Stimulated activated effector memory CD8-positive, alpha-beta T cell treated with anti-CD3 and anti-CD28 coated beads, Interleukin-12 subunit alpha, Interleukin-12 subunit beta, amount 100 ng/mL, for 72 hours (primary cell): ENCODE data around the gene FAM107A.
A peak's percentile ranks its signal among the peaks of the same experiment; 100 is the strongest.

Experiments
- ATAC-seq: fragments of 150-1000 bp; cut with Tn5 transposase; 2 replicates; pipeline ENCODE4 v1.10.0; 2021
- DNase-seq, 2 donors: peaks; one replicate each; pipeline ENCODE4 v3.0.0; 2021 to 2022; ENCODE audit warnings: low spot score in 2 of 2
- H3K27ac Mint-ChIP-seq: one replicate; pipeline ENCODE4 v1.8.0; 2022; ENCODE audit warnings: mild to moderate bottlenecking, mixed read lengths
- H3K36me3 Mint-ChIP-seq: one replicate; pipeline ENCODE4 v1.8.0; 2022; ENCODE audit warnings: mild to moderate bottlenecking, mixed read lengths
- H3K4me1 Mint-ChIP-seq: one replicate; pipeline ENCODE4 v1.8.0; 2022; ENCODE audit warnings: mixed read lengths
- H3K4me3 Mint-ChIP-seq: one replicate; pipeline ENCODE4 v1.8.0; 2022; ENCODE audit warnings: mild to moderate bottlenecking, mixed read lengths
- H3K9me3 Mint-ChIP-seq: one replicate; pipeline ENCODE4 v1.8.0; 2022; ENCODE audit warnings: mixed read lengths

The FAM107A gene

DNA sequence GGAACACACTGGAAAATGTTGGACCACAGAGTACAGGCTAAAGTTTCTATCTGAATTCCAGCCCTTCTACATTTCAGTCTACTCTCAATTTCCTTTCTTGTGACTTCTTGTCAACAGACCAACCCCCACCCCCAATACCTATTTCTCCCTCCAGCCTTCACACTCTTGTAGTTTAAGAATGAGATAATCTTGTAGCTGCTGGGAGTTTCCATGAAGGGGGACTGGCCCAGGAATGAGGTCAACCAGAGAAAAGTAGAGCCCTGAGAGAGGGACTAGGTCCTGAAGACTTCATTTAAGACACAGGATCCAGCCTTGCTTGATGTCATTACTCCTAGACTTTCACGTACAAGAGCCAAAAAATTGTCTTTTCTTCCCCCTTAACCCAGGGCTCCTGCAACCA is 29.5 kb upstream of the FAM107A start:
- ATAC-seq: no peak
- Mint-ChIP-seq H3K9me3 (no peaks in the 10 kb centered on the region), H3K4me1 (peaks cover 9% of the 10 kb centered on the region), H3K4me3 (no peak overlapping the region), H3K36me3 (no peaks in the 10 kb centered on the region), H3K27ac (no peak overlapping the region)
- no peak for DNase-seq

DNA sequence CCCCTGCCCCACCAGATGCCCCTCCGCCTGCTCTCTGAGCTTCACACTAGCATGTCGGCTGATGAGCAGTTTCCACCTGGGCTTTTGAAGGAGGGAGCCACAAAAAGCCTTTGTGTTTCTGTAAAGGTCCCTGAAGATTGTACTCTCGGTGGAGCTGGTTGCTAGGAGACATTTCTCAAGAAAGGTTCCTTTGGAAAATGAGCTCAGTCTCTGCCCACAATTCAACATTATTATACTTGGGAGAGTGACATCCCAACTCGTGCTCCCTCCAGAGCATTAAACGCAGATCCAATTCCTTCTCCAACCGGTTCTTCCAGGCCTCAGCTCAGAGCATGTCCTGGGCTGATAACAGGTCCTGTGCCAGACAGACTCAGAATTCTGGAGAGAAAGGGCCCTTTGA is 26.8 kb upstream of the FAM107A start:
- no peaks in the 10 kb centered on the region for H3K9me3 Mint-ChIP-seq
- no peaks in the 10 kb centered on the region for H3K36me3 Mint-ChIP-seq
- ATAC-seq (no peak), DNase-seq (no peak)
- H3K4me3 Mint-ChIP-seq: no peak overlapping the region
- no peak overlapping the region for H3K27ac Mint-ChIP-seq
- H3K4me1 Mint-ChIP-seq: peaks cover 9% of the 10 kb centered on the region

DNA sequence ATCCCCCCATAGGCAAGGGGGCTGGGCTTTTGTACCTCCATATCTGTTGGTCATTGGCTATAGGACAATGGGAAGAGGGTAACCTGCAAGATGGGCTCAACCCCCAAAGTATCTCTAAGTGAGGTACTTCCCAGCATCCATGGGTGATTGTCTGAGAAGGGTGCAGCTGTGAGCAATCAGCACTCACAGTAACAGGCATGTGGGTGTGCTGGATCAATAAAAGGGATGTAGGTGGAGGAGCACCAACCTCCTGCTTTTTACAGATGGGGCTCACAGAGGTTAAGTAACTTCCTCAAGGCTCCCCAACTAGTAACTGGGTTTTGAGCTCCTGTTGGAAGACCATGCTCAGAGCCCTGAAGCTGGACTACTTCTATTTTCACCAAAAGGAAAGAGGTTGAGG is 26.4 kb upstream of the FAM107A start:
- H3K36me3 Mint-ChIP-seq: no peaks in the 10 kb centered on the region
- H3K4me1 Mint-ChIP-seq: peaks cover 9% of the 10 kb centered on the region
- no peaks in the 10 kb centered on the region for H3K9me3 Mint-ChIP-seq

DNA sequence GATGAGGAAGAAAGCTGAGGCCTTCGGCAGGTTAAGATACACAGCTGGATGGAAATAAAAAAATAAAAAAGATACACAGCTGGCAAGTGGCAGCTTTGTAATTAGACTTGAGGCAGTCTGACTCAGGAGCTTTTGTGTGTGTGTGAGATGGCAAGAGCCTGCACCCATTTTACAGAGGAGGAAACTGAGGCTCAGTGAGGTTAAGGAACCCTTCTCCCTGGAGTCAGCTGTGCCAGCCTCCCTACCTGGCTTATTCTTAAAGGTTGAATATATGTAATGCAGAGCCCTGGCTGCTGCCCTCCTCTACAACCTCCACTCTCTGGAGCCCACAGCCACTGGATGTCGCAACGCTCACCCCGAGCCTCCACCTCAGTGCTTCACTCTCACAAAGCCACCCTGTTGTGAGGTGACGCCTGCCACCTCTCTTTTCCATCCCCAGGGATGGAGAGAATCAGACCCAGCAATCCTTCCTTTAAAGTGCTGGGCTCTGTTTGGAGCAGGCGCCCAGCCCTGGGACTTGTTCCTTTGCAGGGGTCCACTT is 20.6 kb upstream of the FAM107A start:
- ATAC-seq (no peak), DNase-seq (no peak)
- no peak overlapping the region for H3K27ac Mint-ChIP-seq
- H3K36me3 Mint-ChIP-seq: no peaks in the 10 kb centered on the region
- H3K9me3 Mint-ChIP-seq: no peaks in the 10 kb centered on the region
- H3K4me1 Mint-ChIP-seq: no peaks in the 10 kb centered on the region
- H3K4me3 Mint-ChIP-seq: no peak overlapping the region

More for the DNA sequence above, 26.4 kb upstream of the FAM107A start:
- Mint-ChIP-seq H3K4me3 (no peak overlapping the region), H3K27ac (no peak overlapping the region)
- DNase-seq: no peak
- ATAC-seq: no peak

DNA sequence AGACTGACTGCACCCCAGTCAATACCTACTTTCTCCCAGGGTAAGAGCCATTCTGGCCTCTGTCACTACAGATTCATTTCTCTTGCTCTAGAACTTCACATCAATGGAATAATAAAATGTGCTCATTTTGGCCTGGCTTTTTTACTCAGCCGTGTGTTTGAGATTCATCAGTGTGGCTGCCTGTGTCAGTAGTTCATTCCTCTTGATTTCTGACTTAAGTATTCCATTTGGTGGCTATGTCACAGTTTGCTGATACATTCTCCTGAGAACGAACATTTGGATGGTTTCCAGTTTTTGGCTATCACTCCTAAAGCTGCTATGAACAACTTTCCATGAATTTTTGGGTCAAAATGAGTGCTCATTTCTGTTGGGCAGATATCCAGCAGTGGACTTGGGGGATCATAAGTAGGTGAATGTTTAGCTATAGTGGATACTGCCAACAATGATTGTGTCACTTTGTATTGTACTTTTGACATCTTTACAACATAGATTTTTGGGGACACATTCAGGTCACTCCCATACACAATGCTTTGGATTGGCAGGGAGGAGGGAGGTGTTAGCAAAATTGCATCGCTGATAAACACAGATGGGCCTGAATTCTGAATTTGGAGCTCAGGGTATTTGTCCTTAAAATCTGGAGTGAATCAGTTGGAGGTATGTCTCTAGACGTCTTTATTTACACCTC is 19.8 kb upstream of the FAM107A start:
- no peak overlapping the region for H3K4me3 Mint-ChIP-seq
- no peak for ATAC-seq
- DNase-seq: no peak
- H3K4me1 Mint-ChIP-seq: no peaks in the 10 kb centered on the region
- H3K36me3 Mint-ChIP-seq: no peaks in the 10 kb centered on the region
- H3K27ac Mint-ChIP-seq: no peak overlapping the region
- H3K9me3 Mint-ChIP-seq: no peaks in the 10 kb centered on the region

DNA sequence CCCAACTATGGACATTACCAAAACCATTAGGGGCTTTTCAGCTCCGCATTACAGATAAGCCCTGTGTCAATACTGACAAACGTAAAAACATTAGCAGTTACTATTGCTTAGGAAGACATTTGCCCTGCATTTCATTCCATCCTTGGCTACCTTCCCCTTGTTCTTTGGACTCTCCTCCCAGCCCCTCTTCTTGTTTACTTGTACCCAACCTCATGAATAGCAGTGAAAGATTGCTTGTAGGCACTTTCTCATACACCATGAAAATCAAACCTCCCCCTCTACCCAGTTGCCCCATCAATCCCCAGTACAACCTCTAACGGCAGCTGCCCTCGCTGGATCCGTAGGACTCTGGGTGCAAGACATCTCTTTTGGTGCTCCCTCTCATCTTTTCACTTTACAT is 16.9 kb upstream of the FAM107A start:
- H3K4me3 Mint-ChIP-seq: no peak overlapping the region
- no peaks in the 10 kb centered on the region for H3K9me3 Mint-ChIP-seq
- ATAC-seq: no peak
- no peak for DNase-seq
- no peaks in the 10 kb centered on the region for H3K4me1 Mint-ChIP-seq
- H3K27ac Mint-ChIP-seq: no peak overlapping the region
- no peaks in the 10 kb centered on the region for H3K36me3 Mint-ChIP-seq

DNA sequence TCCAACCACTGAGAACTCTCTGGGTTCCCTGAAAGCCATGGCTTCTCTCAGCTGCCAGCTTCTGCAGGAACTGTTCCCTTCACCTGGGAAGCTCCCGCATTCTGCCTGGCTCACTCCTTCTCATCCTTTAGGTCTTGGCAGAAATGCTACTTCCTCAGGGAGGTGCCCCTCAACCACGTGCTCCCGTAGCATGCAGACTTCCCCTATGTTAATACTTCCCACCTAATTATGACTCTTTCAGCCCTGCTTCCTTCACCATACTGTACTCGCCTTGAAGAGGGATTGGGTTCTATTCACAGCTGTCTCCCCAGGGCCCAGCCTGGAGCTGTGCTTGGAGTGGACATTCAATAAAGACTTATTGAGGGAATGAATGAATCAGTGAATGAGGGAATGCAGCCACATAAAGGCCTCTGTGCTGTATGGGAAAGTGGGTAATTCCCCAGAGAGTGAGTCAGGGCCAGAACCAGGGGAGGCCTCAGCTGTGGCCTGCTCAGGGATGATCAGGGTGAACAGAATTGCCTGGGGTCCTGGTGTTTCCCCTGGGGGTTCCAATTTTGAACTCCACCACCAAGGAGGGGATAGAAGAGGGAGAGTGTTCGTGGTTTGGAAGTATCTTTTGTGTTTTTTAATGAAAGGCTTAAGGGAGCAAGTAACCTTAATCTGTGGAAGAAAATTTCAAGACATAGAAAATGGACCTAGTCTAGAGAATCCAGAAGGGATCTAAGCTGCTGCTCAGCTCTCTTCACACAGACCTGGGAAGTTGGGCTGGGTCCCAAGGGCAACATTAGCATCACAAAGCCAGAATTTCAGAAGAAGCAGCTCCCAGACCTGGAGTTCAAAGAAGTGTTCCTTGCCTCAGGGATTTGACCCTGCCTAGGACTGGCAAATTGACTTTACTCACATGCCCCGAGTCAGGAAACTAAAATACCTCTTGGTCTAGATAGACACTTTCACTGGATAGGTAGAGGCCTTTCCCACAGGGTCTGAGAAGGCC is 14.6 kb upstream of the FAM107A start:
- ATAC-seq (peak; percentile 60), DNase-seq (no peak)
- Mint-ChIP-seq H3K36me3 (no peaks in the 10 kb centered on the region), H3K9me3 (no peaks in the 10 kb centered on the region), H3K4me1 (no peaks in the 10 kb centered on the region), H3K4me3 (no peak overlapping the region), H3K27ac (no peak overlapping the region)

DNA sequence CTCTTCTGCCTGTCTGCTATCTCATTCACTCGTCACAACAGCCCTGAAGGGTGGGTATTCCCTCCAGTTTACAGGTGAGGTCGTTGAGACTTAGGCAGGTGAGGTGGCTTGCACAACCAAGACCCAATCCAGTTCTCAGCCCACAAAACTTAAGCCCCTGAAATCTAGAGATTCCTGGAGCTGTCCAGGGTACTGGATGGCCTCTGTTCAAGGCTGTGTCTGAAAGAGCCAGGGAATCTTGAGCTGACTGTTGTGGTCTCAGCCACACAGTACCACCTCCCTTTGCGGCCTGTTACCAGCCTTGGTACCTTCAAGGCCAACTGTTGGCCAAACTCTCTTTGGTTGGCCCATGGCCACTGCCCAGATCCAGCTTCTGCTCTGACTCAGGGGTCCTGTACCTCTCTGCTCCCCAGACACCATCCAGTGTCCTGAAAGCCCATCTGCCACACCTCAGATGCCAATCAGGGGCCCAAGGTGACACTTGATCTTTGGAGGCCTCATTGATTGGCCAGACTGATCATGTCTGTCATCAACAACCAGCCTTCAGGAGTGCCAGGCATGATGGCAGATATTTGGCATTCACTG is 10.9 kb upstream of the FAM107A start:
- Mint-ChIP-seq H3K4me3 (no peak overlapping the region), H3K36me3 (no peaks in the 10 kb centered on the region), H3K9me3 (peaks cover 2% of the 10 kb centered on the region), H3K4me1 (peaks cover 22% of the 10 kb centered on the region), H3K27ac (no peak overlapping the region)
- ATAC-seq (no peak), DNase-seq (no peak)

DNA sequence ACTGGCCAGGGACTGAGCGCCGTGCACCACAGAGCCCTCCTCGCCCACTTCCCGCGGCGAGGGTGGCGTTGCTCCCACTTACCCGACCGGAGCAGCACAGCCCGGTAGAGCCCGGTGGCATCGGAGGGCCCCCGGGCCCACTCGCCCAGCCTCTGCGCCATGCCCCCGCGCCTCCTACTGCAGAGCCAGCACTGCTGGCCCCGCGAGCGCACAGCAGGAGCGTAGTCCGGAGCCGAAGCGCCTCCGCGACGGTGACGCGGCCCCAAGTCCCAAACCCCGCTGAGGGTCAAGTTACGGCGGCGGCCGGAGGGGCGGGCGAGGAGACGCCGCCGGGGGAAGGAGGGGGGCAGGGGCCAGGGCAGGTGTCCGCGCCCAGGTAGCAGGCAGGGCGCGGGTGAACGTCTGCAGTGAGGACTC is 9.6 kb upstream of the FAM107A start:
- no peak for ATAC-seq
- H3K4me1 Mint-ChIP-seq: peaks cover 22% of the 10 kb centered on the region
- H3K9me3 Mint-ChIP-seq: peaks cover 2% of the 10 kb centered on the region
- H3K27ac Mint-ChIP-seq: no peak overlapping the region
- no peaks in the 10 kb centered on the region for H3K36me3 Mint-ChIP-seq
- H3K4me3 Mint-ChIP-seq: no peak overlapping the region
- DNase-seq: no peak

DNA sequence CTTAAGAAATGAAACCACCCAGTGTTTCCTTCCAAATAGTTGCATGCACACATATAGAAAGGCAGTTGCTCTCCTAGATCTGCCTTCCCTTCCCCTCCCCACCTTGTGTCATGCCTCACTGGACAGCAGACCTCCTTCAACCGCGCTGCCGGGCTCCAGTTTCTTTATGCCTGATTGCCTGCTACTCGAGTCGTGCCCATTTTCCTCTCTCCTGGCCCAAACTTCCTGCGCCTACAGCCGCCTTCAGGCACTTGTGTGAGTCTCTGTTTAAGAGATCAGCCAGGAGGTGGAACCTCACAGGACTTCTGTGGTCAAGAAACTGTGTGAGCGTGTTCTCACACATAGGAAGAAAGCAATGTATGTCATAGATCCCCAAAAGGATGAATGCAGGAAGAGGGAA is 8.8 kb upstream of the FAM107A start:
- H3K4me1 Mint-ChIP-seq: peaks cover 22% of the 10 kb centered on the region
- peak overlapping the region; percentile 89 for H3K4me3 Mint-ChIP-seq
- DNase-seq (no peak), ATAC-seq (no peak)
- no peak overlapping the region for H3K27ac Mint-ChIP-seq
- H3K36me3 Mint-ChIP-seq: no peaks in the 10 kb centered on the region
- H3K9me3 Mint-ChIP-seq: peaks cover 2% of the 10 kb centered on the region

DNA sequence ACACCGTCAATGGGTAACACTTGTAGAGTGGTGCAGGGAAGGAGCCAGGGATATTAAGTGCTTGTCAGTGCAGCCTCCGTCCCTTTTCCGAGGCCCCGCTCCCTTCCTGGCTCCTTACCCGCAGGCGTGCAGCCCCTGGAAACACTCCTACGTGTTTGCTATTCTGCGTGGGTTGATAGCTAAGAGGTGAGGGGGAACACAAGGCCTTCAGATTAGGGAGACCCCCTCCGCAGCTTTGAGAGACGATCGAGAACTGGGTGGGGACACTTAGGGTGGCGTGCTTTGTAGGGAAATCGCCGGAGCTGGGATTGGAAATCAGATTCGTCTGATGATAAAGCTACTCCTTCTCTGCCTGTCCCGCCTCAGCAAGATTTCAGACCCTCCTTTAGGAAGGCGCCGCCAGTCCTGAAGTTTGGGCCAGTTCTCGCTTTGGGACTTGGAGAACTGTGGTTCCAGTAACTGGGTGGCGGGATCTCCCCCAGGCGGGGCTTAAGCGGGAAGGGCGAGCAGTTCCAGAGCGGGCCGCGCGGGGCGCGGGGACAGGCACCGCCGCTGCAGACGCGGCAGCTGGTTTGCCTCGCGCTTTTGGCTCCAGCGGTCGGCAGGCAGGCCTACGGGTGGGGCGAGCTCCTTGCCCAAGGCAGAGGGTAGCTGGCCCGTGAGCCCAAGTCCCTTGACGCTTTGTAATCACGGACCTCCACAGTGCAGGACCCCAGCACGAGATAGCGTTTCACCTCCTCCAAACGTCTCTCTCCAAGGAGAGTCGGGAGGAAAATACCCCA is 8.0 kb upstream of the FAM107A start:
- peaks cover 2% of the 10 kb centered on the region for H3K9me3 Mint-ChIP-seq
- peak; percentile 31 to 70 for DNase-seq
- no peaks in the 10 kb centered on the region for H3K36me3 Mint-ChIP-seq
- peak overlapping the region; percentile 40 for H3K27ac Mint-ChIP-seq
- peak; percentile 86 for ATAC-seq
- peak overlapping the region; percentile 89 for H3K4me3 Mint-ChIP-seq
- peaks cover 22% of the 10 kb centered on the region for H3K4me1 Mint-ChIP-seq

DNA sequence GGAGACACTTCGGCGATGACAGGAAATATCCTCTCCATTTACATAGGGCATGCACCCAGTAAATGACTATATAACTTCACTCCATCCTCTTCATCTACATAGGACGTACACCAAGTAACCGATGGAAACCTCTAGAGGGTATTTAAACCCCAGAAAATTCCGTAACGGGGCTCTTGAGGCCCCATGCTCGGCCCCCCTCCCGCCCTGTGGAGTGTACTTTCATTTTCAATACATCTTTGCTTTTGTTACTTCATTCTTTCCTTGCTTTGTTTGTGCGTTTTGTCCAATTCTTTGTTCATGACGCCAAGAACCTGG is 7.5 kb upstream of the FAM107A start:
- H3K27ac Mint-ChIP-seq: peak overlapping the region; percentile 40
- ATAC-seq (no peak), DNase-seq (no peak)
- H3K4me3 Mint-ChIP-seq: peak overlapping the region; percentile 89
- H3K9me3 Mint-ChIP-seq: peaks cover 2% of the 10 kb centered on the region
- peaks cover 22% of the 10 kb centered on the region for H3K4me1 Mint-ChIP-seq
- H3K36me3 Mint-ChIP-seq: no peaks in the 10 kb centered on the region

DNA sequence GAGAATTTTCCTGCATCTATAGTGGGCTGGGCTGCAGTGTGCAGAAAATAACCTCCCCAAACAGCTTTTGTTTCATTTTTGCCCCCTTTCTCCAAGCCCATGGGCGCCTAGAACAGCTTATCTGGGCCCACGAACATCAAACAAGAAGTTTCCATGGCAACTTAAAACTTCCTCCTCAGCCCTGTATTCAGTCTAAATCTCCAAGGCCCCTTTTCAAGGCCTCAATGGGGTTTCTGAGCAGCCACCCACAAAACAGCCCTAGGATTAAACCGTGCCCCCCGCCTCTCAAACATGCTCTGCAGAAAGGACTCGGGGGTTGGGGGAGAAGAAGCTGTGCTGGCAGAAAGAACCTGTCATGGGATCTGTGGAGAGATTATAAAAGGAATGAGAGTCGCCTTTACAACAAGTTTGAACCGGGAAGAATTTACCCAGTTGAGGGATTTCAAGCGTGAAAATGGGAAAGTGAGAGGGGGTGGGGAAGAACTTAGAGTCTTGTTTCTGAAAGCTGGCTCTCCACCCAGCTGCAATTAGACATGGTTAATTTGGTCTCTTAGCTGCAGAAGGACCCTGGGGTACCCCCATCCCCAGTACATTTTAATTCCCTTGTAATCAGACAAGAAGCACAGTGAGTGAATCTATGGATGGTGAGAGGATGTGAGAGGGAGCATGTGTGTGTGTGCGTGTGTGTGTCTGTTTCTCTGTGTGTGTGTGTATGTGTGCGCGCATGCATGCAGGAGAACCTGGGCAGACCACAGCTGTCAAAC is 4.3 kb upstream of the FAM107A start:
- ATAC-seq: no peak
- H3K4me3 Mint-ChIP-seq: no peak overlapping the region

DNA sequence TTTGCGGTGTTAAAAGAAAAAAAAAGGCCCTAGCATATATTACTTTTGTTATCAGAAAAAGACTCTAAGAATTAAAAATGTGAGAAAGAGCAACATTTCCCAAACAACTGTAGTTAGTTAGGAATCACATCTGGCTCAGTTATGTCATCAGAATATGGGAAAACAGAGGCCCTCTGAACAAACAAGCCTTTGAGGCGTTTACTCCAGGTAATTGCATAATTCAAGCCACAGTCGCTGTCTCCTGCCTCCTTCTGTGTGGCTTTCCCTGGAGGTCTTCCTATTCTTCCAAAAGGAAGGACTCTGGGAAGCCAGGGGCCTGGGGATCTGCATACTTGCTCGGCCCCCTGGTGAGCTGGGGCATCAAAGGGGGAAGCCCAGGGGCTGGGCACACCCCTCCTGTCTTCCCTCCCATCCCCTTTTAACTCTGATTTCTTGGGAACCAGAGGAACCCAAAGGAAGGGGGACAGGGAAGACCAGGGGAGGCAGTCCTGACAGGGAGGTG is 3.7 kb upstream of the FAM107A start:
- H3K36me3 Mint-ChIP-seq: no peaks in the 10 kb centered on the region
- no peak overlapping the region for H3K4me3 Mint-ChIP-seq
- no peak for DNase-seq
- H3K9me3 Mint-ChIP-seq: no peaks in the 10 kb centered on the region
- H3K4me1 Mint-ChIP-seq: peaks cover 16% of the 10 kb centered on the region
- no peak for ATAC-seq
- no peak overlapping the region for H3K27ac Mint-ChIP-seq

More for the DNA sequence above, 4.3 kb upstream of the FAM107A start:
- Mint-ChIP-seq H3K36me3 (no peaks in the 10 kb centered on the region), H3K4me1 (peaks cover 22% of the 10 kb centered on the region), H3K27ac (no peak overlapping the region), H3K9me3 (peaks cover 2% of the 10 kb centered on the region)
- DNase-seq: no peak
